OCI-LY1 (cell line): ENCODE data around the gene HOPX.

Source experiments
- CTCF ChIP-seq: fragments of 200-600 bp; sonication (generic), shearing (Covaris generic); IDR thresholded peaks from 2 replicates; pipeline ENCODE4 v1.5.1; 2017; ENCODE audit warnings: mild to moderate bottlenecking, antibody characterized with exemption, low read length, moderate library complexity, mixed read lengths
- EZH2 ChIP-seq: fragments of 200-600 bp; sonication (generic), shearing (Covaris generic); IDR thresholded peaks from 2 replicates; pipeline ENCODE4 v1.8.0; 2017; ENCODE audit warnings: borderline replicate concordance, mixed run types, mild to moderate bottlenecking, antibody characterized with exemption, low read length, moderate library complexity, mixed read lengths

GRCh38 chr4:56657818-56658217, 23.3 kb downstream of the HOPX start:
- TF ChIP-seq CTCF (no peak), EZH2 (no peak)
